HG03342 (cell line): Measurements from ENCODE around the gene IQGAP2.

ENCODE experiments used
- ATAC-seq: cut with Tn5 transposase; IDR thresholded peaks from one replicate; pipeline ENCODE4 v1.9.1; 2021; ENCODE audit warnings: mild to moderate bottlenecking, moderate library complexity; ENCODE audit not compliant: unreplicated experiment

Gene IQGAP2

GRCh38 chr5:76445063-76445462 is 42.0 kb downstream of the IQGAP2 start:
- no peak for ATAC-seq

- no peak for ATAC-seq
These were observed 42.7 kb downstream of the IQGAP2 start for GRCh38 chr5:76445830-76446229.

GRCh38 chr5:76446776-76447175 is 43.7 kb downstream of the IQGAP2 start:
- ATAC-seq: no peak

- no peak for ATAC-seq
These were observed 46.5 kb downstream of the IQGAP2 start for GRCh38 chr5:76449606-76450005.

GRCh38 chr5:76450054-76450453 is 47.0 kb downstream of the IQGAP2 start:
- ATAC-seq: no peak

GRCh38 chr5:76451031-76451701 is 48.1 kb downstream of the IQGAP2 start:
- ATAC-seq: no peak

GRCh38 chr5:76455531-76456133 is 52.5 kb downstream of the IQGAP2 start:
- ATAC-seq: no peak

- no peak for ATAC-seq
These were observed 53.2 kb downstream of the IQGAP2 start for GRCh38 chr5:76456258-76456657.

- ATAC-seq: no peak
These were observed 54.8 kb downstream of the IQGAP2 start for GRCh38 chr5:76457674-76458485.

GRCh38 chr5:76458486-76458830 is 55.4 kb downstream of the IQGAP2 start:
- no peak for ATAC-seq

- no peak for ATAC-seq
These were observed 57.0 kb downstream of the IQGAP2 start for GRCh38 chr5:76460104-76460503.

- no peak for ATAC-seq
These were observed 59.1 kb downstream of the IQGAP2 start for GRCh38 chr5:76462097-76462667.

GRCh38 chr5:76467216-76467615 is 64.1 kb downstream of the IQGAP2 start:
- ATAC-seq: no peak

- ATAC-seq: no peak
These were observed 65.7 kb downstream of the IQGAP2 start for GRCh38 chr5:76468635-76469425.

- ATAC-seq: no peak
These were observed 66.7 kb downstream of the IQGAP2 start for GRCh38 chr5:76469656-76470290.

GRCh38 chr5:76470976-76471375 is 67.9 kb downstream of the IQGAP2 start:
- ATAC-seq: no peak

- ATAC-seq: no peak
These were observed 68.3 kb downstream of the IQGAP2 start for GRCh38 chr5:76471406-76471805.

GRCh38 chr5:76471987-76472334 is 68.9 kb downstream of the IQGAP2 start:
- no peak for ATAC-seq

- no peak for ATAC-seq
These were observed 69.4 kb downstream of the IQGAP2 start for GRCh38 chr5:76472335-76473008.

- ATAC-seq: no peak
These were observed 69.9 kb downstream of the IQGAP2 start for GRCh38 chr5:76473009-76473336.
